ENCODE data around the gene CD151. TPM values are rescaled to one million over a fixed set of nuclear protein-coding genes. Genes with fewer than 3 reads are reported as not detected.

CD151 gene
- total and polyA plus RNA-seq, 4 donors, result 31.6 to 264 (median 124) TPM

- WGBS, result 1% methylated on average over 47 of the region's 47 CpGs
- Histone ChIP-seq H3K36me3 (ENCODE audit: control insufficient read depth in 4 of 4, insufficient read depth in 3 of 4, low read depth in 1 of 4, low read length in 3 of 4) (peaks cover 0 to 18% (median 3%) of the 10 kb centered on the region in 4 donors), H3K9ac (ENCODE audit: low read depth in 1 of 2, low read length in 2 of 2) (peak overlapping the region; percentile 62 to 85), H3K27me3 (ENCODE audit: control insufficient read depth in 4 of 4, insufficient read depth in 4 of 4, low read length in 3 of 4) (no peaks in the 10 kb centered on the region), H3K27ac (ENCODE audit: low read depth in 1 of 2, low read length in 2 of 2) (peak overlapping the region; percentile 87 to 95), H3K4me1 (ENCODE audit: control insufficient read depth in 4 of 4, insufficient read depth in 4 of 4, low read length in 3 of 4) (peaks cover 30 to 54% (median 42%) of the 10 kb centered on the region in 4 donors), H3K9me3 (ENCODE audit: control insufficient read depth in 4 of 4, low read length in 3 of 4) (no peaks in the 10 kb centered on the region), H3K4me3 (ENCODE audit: low read depth in 1 of 3, low read length in 3 of 3) (peak overlapping the region; percentile 92 to 99 (median 98))
- DNase-seq (ENCODE audit: low spot score), result peak; percentile 90
- TF ChIP-seq YY1 (IDR thresholded peaks at IDR 0.05) (no peak), ATF3 (IDR thresholded peaks at IDR 0.05) (no peak), RAD21 (IDR thresholded peaks at IDR 0.05) (no peak), SP1 (IDR thresholded peaks at IDR 0.05) (peak; percentile 74), HNF4G (IDR thresholded peaks at IDR 0.05) (no peak), EGR1 (IDR thresholded peaks at IDR 0.05; ENCODE audit: low read depth in 2 of 2) (peak; percentile 20 to 44), REST (IDR thresholded peaks at IDR 0.05) (peak; percentile 53), HNF4A (conservative IDR thresholded peaks at IDR 0.05) (peak; percentile 42 to 66), RXRA (IDR thresholded peaks at IDR 0.05) (peak in 1 of 2 donors; percentile 65), TAF1 (conservative IDR thresholded peaks at IDR 0.05) (peak; percentile 81), MAX (IDR thresholded peaks at IDR 0.05) (no peak), FOXA1 (IDR thresholded peaks at IDR 0.05) (no peak), ZBTB33 (IDR thresholded peaks at IDR 0.05) (no peak), NR2F2 (IDR thresholded peaks at IDR 0.05) (peak; percentile 36), FOXA2 (IDR thresholded peaks at IDR 0.05) (no peak), JUND (IDR thresholded peaks at IDR 0.05) (no peak), CTCF (IDR thresholded peaks at IDR 0.05; ENCODE audit: low read depth, low read length, missing input control) (no peak), GABPA (IDR thresholded peaks at IDR 0.05 in 1 of 2, conservative IDR thresholded peaks at IDR 0.05 in 1 of 2) (peak in 1 of 2 donors; percentile 34)
These were observed 12.7 kb upstream of the CD151 start for GRCh38 chr11:819943-820649.

Data from liver (tissue), 9 donors.